NCI-H69 (cell line): Measurements from ENCODE around the gene MRTFB.

ENCODE experiments used
- DNase-seq: peaks from one replicate; lab custom pipeline; 2025; lab: John Stamatoyannopoulos, UW

Gene MRTFB

DNA sequence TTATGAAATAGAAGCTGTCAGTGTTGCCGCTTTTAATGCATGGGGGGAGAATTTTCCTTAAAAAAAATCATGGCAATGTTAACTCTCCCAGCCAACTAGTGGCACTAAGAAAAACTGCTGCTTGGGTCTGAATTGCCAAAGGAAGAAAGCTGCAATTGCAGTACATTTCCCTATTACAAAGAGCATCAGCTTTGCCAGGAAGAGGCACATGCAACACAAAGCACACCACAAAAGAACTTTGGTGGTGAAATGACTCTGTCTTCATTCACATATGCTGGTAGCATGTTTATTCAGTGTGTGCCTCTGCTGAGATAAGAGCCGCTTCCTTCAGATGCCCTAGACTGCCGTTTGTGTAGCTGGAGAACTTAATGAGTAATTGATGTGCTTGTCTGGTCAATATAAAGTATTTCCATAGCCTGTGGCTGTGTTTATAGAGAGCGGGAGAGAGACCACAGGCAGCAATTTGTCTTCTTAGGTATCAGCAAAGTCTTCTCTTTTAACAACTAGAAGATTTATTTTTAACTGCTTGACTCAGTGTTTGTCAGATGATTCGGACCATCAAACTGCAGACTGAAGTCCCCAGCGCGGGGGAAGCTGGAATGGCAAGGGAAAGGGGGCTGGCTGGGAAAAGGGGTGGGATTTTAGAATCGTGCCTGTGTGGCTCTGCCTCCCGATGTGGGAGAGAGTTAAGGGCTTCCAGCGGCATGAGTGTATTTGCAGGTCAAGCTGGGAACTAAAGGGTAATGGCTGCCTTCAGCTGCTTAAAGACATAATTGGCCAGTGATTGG lies 115.1 kb downstream of the MRTFB start:
- peak; percentile 94 for DNase-seq

GRCh38 chr16:14186795-14187221 lies 115.7 kb downstream of the MRTFB start:
- peak; percentile 80 for DNase-seq

GRCh38 chr16:14187517-14188338 lies 116.6 kb downstream of the MRTFB start:
- DNase-seq = peak; percentile 69

DNA sequence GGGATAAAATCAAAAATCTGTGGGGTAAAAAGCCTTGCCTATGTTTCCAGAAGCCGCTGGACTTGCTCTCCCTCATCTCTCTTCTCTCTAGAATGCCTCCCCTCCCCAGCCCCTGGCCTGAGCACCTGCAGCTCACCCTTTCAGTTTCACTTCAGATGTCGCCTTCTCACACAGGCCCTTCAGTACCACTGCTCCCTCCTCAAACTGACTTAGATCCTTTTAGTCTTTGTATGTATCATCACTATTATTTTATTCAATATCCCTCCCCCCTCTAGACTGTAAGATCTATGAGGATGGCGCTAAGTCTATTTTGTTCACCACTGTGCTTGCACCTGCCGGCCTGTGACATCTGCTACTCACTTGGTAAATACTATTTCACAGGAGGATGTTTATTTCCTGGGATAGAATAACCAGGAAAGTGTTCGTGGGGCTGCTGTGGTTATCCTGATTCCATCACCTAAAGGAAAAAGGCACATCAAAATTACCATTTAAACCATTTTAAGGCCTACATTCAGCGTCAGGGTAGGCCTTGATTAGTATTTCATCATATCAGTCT lies 122.3 kb downstream of the MRTFB start:
- peak; percentile 83 for DNase-seq

GRCh38 chr16:14194721-14195120 lies 123.6 kb downstream of the MRTFB start:
- peak; percentile 77 for DNase-seq

DNA sequence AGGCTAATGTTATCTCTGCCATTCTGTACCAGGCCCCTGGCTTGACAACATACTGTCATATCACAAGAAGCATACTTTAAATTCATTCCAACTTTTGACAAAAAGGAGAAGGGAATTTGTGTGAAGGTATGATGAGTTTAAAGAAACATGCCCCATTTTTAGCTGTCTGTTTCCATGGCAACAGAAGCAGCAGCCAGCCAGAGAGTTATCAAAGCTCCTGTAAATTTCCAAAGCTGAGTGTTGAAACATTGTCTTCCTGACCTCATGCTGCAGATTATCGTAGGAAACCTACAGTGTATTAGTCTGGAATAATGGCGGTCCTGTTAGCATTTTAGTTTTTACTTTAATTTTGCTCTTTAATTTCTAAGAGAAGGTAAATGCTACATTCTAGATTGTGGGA lies 124.9 kb downstream of the MRTFB start:
- DNase-seq = peak; percentile 17

DNA sequence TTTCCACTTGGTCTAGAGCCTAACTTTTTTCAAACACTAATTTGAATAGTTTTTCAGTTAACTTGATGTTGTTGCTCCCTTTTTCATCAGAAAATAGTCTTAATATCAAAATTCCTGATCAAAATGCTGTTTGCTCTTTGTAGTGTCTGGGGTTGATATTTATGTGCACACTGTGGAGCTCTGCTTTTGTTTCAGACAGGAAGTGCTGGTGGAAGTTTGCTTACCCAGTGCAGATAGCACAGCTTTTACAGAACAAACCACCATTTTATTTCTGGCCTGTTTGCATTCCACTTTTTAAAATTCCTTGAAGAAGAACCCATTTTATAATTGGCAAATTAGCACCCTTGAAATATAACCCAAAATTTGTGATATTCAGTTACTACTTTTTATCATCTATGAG lies 125.4 kb downstream of the MRTFB start:
- peak; percentile 61 for DNase-seq

- DNase-seq = no peak
These were observed 126.9 kb downstream of the MRTFB start for GRCh38 chr16:14198012-14198411.

DNA sequence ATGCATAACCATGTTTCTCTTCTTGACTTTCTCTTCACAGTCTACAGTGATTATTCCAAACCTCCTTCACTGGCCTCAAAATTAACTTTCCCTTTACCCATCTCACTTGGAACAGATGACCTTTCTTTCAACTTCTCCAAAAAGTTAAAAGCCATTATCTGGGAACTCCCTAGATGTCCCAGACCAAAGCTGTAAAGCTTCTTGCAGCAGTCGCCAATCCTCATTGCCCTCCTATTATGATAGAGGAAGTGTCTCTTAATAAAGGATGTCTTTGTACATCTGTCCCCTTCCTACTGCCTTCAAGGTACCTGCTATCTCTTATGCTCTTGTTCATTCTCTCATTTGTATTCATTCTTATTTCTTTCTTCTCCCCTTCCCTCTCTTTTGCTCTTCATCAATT lies 127.5 kb downstream of the MRTFB start:
- no peak for DNase-seq

DNA sequence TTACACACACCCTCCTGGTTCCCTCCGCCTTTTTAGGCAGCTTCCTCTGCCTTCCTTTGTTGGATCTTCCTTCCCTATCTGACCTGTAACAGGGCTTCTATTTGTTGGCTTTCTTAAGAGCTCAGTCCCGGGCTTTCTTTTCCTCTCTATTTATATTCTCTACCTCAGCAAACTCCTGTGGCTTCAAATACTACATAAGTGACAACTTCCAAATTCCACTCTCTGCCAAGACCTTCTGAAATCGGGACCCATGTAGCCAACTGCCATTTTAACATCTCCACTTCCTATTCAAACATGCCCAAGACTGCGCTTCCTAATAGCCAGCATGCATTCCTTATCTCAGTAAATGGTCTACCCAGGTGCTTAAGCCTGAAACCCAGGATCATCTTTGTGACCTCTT lies 128.1 kb downstream of the MRTFB start:
- DNase-seq = no peak

DNA sequence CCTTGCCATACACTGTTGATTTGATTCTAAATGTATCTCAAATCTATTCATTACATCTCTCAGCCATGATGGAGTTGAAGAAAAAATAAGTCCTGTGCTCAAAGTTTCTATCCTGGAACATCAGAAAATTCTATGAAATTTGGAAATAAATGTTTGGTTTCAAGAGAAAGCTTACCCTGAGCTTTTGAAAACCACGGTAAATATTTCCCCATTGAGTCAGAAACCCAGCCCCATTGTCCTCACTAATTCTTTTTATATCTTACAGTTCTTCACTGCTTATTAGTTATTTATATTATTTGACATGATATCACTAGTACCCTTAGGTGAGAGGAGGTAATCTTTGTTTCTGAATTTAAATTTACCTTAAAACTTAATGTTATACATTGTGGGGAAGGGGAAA lies 128.5 kb downstream of the MRTFB start:
- no peak for DNase-seq

- DNase-seq = no peak
These were observed 131.0 kb downstream of the MRTFB start for GRCh38 chr16:14202095-14202494.

GRCh38 chr16:14202697-14203096 lies 131.6 kb downstream of the MRTFB start:
- DNase-seq = peak; percentile 87

DNA sequence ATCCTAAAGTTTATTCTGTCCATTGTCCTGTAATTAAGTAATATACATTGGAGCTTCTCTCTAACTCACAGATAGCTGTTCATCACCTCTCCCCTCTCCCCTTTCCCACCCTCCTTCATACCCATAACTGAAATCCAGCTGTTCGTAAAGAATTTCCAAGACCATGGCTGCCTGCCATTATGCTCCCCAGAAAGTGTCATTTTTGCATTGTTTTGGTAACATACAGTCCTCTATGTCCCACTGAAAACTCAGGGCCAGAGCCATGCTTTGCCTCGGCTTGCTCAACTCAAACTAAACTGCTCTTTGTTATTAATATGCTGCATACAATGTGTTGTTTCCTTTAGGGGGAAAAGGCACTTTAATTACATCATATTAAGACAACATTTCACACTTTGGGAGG lies 132.0 kb downstream of the MRTFB start:
- DNase-seq = peak; percentile 61

DNA sequence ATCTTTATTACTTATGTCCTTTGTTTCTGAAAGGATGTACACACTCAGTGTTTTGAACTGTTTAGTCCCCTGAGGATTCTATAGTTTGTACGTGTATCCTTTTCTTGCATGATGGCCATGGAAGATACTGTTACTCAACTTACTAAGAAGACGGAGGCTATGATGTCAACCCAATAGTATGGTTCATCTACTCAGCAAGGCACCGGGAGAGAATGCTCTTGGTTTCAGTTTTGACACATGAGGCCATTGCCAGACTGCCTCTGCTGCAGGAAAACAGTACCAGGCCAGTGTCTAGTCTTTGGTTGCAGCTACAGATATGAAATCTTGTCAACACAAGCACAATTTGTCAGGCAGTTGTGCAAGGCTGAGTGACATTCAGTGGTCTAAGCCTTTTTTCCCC lies 134.5 kb downstream of the MRTFB start:
- DNase-seq = no peak

DNA sequence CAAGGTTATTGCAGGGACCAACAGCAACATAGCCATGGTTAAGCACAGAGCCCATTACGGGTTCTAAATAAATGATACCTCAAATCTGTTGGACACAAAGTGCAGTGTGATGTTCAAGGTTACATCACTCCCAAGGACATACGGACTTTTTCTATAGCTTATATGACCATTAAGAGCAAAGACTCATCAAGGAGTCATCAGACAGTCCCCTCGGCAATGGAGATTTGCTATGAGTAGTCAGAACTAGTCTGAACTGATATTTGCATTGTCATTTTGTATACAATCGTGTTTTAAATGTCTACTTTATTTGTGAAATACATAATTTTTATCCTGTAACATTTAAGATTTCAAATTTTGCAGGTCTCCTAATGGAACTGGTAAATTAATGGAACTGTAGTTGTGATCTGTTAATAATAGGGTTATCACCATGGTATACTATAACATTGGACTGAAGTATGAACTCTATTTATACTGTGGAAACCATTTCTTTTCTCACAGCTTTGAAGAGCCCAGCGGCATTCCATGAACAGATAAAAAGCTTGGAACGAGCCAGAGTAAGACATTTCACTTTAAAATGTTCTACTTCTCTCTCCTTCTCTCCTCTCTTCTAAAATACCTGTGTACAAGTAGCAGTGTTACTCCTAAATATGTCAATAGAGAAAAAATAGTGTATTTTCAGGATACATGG lies 140.9 kb downstream of the MRTFB start:
- DNase-seq = no peak

- DNase-seq = no peak
These were observed 144.8 kb downstream of the MRTFB start for GRCh38 chr16:14215941-14216340.

DNA sequence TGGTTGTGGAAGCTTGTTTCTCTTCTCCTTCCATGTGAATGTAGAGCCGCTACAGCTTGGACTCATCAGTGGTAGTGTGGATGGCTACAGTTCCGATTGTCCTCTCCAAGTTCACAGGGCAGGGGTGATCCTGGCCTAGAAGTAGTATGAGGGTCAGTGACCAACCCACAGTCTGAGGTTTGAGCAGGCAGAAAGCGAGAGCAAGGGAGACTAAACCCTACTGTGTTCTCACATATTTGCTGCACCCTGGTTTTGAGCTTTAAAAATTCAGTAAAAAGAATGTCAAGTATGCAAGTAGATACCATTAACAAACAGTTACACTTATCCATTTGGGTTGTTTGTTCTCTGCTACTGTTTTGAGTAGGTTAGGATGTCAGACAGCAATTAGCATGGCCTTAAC lies 148.9 kb downstream of the MRTFB start:
- DNase-seq = no peak

DNA sequence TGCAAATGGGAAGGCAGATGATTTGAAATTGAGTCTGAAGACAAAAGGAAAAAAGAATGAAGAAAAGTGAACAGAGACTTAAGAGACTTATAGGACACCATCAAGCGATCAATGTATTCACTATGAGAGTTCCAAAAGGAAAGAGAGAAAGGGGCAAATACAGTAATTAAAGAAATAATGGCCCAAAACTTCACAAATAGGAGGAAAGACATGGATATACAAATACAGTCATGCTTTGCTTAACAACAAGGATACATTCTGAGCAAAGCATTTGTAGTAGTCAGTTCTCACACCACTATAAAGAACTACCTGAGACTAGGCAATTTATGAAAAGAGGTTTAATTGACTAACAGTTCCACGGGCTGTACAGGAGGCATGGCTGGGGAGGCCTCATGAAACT lies 152.5 kb downstream of the MRTFB start:
- no peak for DNase-seq

DNA sequence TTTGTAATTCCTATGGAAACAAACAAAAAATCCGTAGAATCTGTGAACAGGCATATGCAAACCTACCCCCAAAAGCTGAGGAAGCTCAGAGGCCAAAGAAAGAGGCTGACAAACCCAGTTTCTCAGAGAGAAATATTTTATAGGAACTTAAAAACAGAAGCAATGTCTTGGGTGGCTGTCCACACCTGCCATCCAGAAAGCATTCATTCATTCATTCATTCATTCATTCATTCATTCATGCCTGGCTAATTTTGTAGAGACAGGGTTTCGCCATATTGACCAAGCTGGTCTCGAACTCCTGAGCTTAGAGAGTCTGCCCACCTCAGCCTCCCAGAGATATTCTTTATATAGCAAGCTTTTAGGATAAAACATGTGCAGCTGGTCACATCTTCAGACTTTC lies 154.3 kb downstream of the MRTFB start:
- DNase-seq = no peak

- peak; percentile 94 for DNase-seq
These were observed 161.2 kb downstream of the MRTFB start for GRCh38 chr16:14232106-14232864.

GRCh38 chr16:14236401-14236800 lies 165.3 kb downstream of the MRTFB start:
- DNase-seq = no peak
